GM12878 (cell line): ENCODE data around the gene TCOF1. TPM values are rescaled to one million over a fixed set of nuclear protein-coding genes. Genes with fewer than 3 reads are reported as not detected.

Experiments used
- ATAC-seq: fragments of 200-7000 bp; cut with Tn5 transposase; 3 replicates; pipeline ENCODE4 v1.9.1; 2020; ENCODE audit warnings: mild to moderate bottlenecking, moderate library complexity
- BruUV-seq: library from RNA; stranded (reverse); fragments of 400-500 nt; replicated peaks from 2 replicates; lab custom pipeline; 2021; lab: Mats Ljungman, UMichigan
- CTCF ChIA-PET: fragments of 300-600 bp; sonication (Branson Sonifier 250); formaldehyde crosslinking; extraction: SDS; loops from one replicate; lab custom pipeline; 2021; ENCODE audit warnings: inconsistent platforms; lab: Yijun Ruan, JAX
- POLR2A ChIA-PET: fragments of 350-600 bp; formaldehyde crosslinking; extraction: SDS; loops from one replicate; lab custom pipeline; 2021; ENCODE audit warnings: inconsistent platforms; lab: Charles Lee
- RAD21 ChIA-PET: fragments of 300-600 bp; sonication (Branson Sonifier 250); formaldehyde crosslinking; loops from one replicate; lab custom pipeline; 2023; ENCODE audit warnings: antibody characterized with exemption; ENCODE audit not compliant: unreplicated experiment; lab: Charles Lee
- SMC1A ChIA-PET: fragments of 300-600 bp; sonication (Branson Sonifier 250); formaldehyde crosslinking; loops from one replicate; lab custom pipeline; 2023; ENCODE audit not compliant: unreplicated experiment, uncharacterized antibody; lab: Charles Lee
- DNase-seq: peaks from one replicate; pipeline ENCODE4 v3.0.0-alpha.2; 2011; ENCODE audit warnings: low read depth, low spot score
- FAIRE-seq: peaks from 3 replicates; lab custom pipeline; 2011; peaks lifted over from hg19 to GRCh38; lab: Jason Lieb, UNC
- H2AFZ ChIP-seq: 2 replicates; pipeline ENCODE4 v1.6.0; 2011; ENCODE audit warnings: low read depth, low read length, control low read depth; ENCODE audit not compliant: control insufficient read depth
- H3K27ac ChIP-seq: 2 replicates; pipeline ENCODE4 v1.5.1; 2011; ENCODE audit warnings: control low read depth; ENCODE audit not compliant: control insufficient read depth, insufficient read depth
- H3K27me3 ChIP-seq, 2 experiments: replicated peaks in 1 of 2; 2 replicates each; pipeline versions ENCODE4 v1.6.0 to v1.6.1; 2011; ENCODE audit warnings: low read length in 1 of 2; ENCODE audit not compliant: control insufficient read depth in 2 of 2, insufficient read depth in 2 of 2
- H3K36me3 ChIP-seq, 2 experiments: 2 replicates each; pipeline ENCODE4 v1.5.1; 2011; ENCODE audit warnings: low read length in 1 of 2; ENCODE audit not compliant: control insufficient read depth in 2 of 2, insufficient read depth in 2 of 2
- H3K4me1 ChIP-seq: 2 replicates; pipeline ENCODE4 v1.6.1; 2011; ENCODE audit warnings: mild to moderate bottlenecking, low read length, moderate library complexity, mixed read lengths; ENCODE audit not compliant: control insufficient read depth, insufficient read depth
- H3K4me2 ChIP-seq: 2 replicates; pipeline ENCODE4 v1.6.0; 2011; ENCODE audit warnings: control low read depth; ENCODE audit not compliant: control insufficient read depth, insufficient read depth
- H3K4me3 ChIP-seq: fragments of 200-600 bp; sonication (generic); 2 replicates; pipeline ENCODE4 v1.5.1; 2016
- H3K79me2 ChIP-seq: 2 replicates; pipeline ENCODE4 v1.6.0; 2011; ENCODE audit warnings: low read length; ENCODE audit not compliant: control insufficient read depth, insufficient read depth
- H3K9ac ChIP-seq: 2 replicates; pipeline ENCODE4 v1.8.0; 2011; ENCODE audit warnings: low read length, control low read depth, mixed read lengths; ENCODE audit not compliant: control insufficient read depth, insufficient read depth
- H3K9me3 ChIP-seq: replicated peaks from 3 replicates; pipeline ENCODE4 v1.5.1; 2011; ENCODE audit warnings: mild to moderate bottlenecking, low read length; ENCODE audit not compliant: control insufficient read depth, insufficient read depth
- H4K20me1 ChIP-seq: 2 replicates; pipeline ENCODE4 v1.6.0; 2011; ENCODE audit not compliant: control insufficient read depth, insufficient read depth
- BACH1 ChIP-seq: fragments of 450-650 bp; IDR thresholded peaks from 2 replicates; pipeline ENCODE4 v1.6.1; 2017; ENCODE audit warnings: mild to moderate bottlenecking, borderline replicate concordance
- CBFB ChIP-seq: IDR thresholded peaks from 2 replicates; pipeline ENCODE4 v1.6.1; 2016; ENCODE audit warnings: antibody characterized with exemption, low read depth
- EED ChIP-seq: sonication (generic); IDR thresholded peaks from 2 replicates; pipeline ENCODE4 v1.6.1; 2016; ENCODE audit warnings: antibody characterized with exemption, low read depth
- FOXK2 ChIP-seq: fragments of 450-650 bp; IDR thresholded peaks from 2 replicates; pipeline ENCODE4 v1.6.1; 2017; ENCODE audit warnings: mild to moderate bottlenecking, moderate library complexity
- NBN ChIP-seq: fragments of 450-650 bp; IDR thresholded peaks from 2 replicates; pipeline ENCODE4 v1.6.1; 2016
- NR2F1 ChIP-seq: fragments of 450-650 bp; conservative IDR thresholded peaks from 2 replicates; pipeline ENCODE4 v1.6.1; 2017; ENCODE audit warnings: mild to moderate bottlenecking
- POLR2A ChIP-seq: IDR thresholded peaks from 2 replicates; pipeline ENCODE4 v1.6.1; 2011; ENCODE audit warnings: low read depth, mild to moderate bottlenecking, low read length
- POLR2AphosphoS2 ChIP-seq: IDR thresholded peaks from 2 replicates; pipeline ENCODE4 v1.6.1; 2011; ENCODE audit warnings: low read depth, mild to moderate bottlenecking, low read length, improper control_type of control experiment, moderate library complexity
- SPI1 ChIP-seq: IDR thresholded peaks from 2 replicates; pipeline ENCODE4 v1.6.1; 2011; ENCODE audit warnings: low read depth, mild to moderate bottlenecking, low read length, moderate library complexity, borderline replicate concordance; ENCODE audit not compliant: insufficient read depth
- YY1 ChIP-seq: IDR thresholded peaks from 2 replicates; pipeline ENCODE4 v1.6.1; 2011; ENCODE audit warnings: low read depth, mild to moderate bottlenecking, low read length
- WGBS: methylation state at CpG from one replicate; pipeline ENCODE4 v1.1.6; 2016; ENCODE audit warnings: low lambda C conversion rate; ENCODE audit not compliant: insufficient replicate concordance, insufficient coverage; ENCODE audit errors: missing lambda C conversion rate; 5-methylcytosine and 5-hydroxymethylcytosine counted together
- in situ Hi-C: fragments of 300-500 bp; cut with MboI; formaldehyde crosslinking; loops from 9 replicates; pipeline ENCODE4 v1.14.3; 2018; ENCODE audit warnings: mixed read lengths
- intact Hi-C: fragments of 100-400 bp; cut with micrococcal nuclease; formaldehyde crosslinking; loops from one replicate; pipeline ENCODE4 v1.14.2; 2022; ENCODE audit not compliant: unreplicated experiment
- polyA plus RNA-seq, 11 experiments: library from polyadenylated mRNA; depleted of rRNA in 4 of 11; unstranded in 6 of 11; stranded (reverse) in 5 of 11; fragments of >200 nt; fragmentation: Nextera tagmentation in 4 of 11; fragmentation: Illumina TruSeq in 1 of 11; extraction: Ambion mirVana in 4 of 11; extraction: Trizol in 1 of 11; gene quantifications; 1 replicate in 1 of 11; 2 replicates in 10 of 11; pipeline versions ENCODE4 v1.2.1 to v1.2.3, GENCODE V29; 2011 to 2016; ENCODE audit warnings: inconsistent platforms in 2 of 11, missing spikeins in 2 of 11, low read depth in 1 of 11
- total RNA-seq, 4 experiments: library from RNA; depleted of rRNA in 3 of 4; stranded (reverse); fragments of >200 nt in 3 of 4; fragmentation: Illumina TruSeq in 1 of 4; extraction: Trizol in 1 of 4; gene quantifications; 2 replicates each; pipeline versions ENCODE4 v1.2.1 to v1.2.3, GENCODE V29; 2013 to 2021
- TF ChIP-seq, protein P1 (sequence below): IDR thresholded peaks from 2 replicates; pipeline ENCODE4 v1.6.1; 2012; ENCODE audit warnings: mild to moderate bottlenecking, low read depth, low read length
- TF ChIP-seq, protein P2 (sequence below): fragments of 450-650 bp; IDR thresholded peaks from 2 replicates; pipeline ENCODE4 v1.6.1; 2018; ENCODE audit warnings: mild to moderate bottlenecking, low read depth, moderate library complexity; ENCODE audit not compliant: partially characterized antibody
- TF ChIP-seq, protein P3 (sequence below): fragments of 450-650 bp; IDR thresholded peaks from 2 replicates; pipeline ENCODE4 v1.6.1; 2017; ENCODE audit warnings: mild to moderate bottlenecking, moderate library complexity

Gene TCOF1
- total and polyA plus RNA-seq, 10 of the 15 experiments (the other 5 are each of a cell fraction or from before 2014, with no cell fraction given): 8.7 to 83.9 (median 38.9) TPM

DNA sequence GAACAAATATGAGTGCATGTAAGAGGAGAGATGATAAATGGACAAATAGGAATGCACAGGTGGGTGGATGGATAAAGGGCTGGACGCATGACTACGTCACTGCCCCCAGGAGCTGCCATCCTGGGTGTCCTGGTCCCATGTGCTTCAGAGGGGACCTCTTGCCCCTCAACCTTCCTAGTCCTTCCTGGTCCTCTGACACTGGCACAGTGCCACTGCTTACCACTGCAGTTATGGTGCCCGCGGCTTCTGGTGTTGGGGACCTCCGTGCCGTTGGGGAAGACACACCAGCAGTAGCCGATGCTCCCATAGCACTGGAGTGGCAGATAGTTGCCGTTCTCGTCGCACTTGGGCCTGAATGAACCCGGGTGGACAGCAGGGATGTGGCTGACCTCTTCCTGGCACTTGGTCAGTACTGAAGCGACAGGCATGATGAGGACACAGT is 45.4 kb downstream of the TCOF1 start (continued):
- TF ChIP-seq, protein P1, sequence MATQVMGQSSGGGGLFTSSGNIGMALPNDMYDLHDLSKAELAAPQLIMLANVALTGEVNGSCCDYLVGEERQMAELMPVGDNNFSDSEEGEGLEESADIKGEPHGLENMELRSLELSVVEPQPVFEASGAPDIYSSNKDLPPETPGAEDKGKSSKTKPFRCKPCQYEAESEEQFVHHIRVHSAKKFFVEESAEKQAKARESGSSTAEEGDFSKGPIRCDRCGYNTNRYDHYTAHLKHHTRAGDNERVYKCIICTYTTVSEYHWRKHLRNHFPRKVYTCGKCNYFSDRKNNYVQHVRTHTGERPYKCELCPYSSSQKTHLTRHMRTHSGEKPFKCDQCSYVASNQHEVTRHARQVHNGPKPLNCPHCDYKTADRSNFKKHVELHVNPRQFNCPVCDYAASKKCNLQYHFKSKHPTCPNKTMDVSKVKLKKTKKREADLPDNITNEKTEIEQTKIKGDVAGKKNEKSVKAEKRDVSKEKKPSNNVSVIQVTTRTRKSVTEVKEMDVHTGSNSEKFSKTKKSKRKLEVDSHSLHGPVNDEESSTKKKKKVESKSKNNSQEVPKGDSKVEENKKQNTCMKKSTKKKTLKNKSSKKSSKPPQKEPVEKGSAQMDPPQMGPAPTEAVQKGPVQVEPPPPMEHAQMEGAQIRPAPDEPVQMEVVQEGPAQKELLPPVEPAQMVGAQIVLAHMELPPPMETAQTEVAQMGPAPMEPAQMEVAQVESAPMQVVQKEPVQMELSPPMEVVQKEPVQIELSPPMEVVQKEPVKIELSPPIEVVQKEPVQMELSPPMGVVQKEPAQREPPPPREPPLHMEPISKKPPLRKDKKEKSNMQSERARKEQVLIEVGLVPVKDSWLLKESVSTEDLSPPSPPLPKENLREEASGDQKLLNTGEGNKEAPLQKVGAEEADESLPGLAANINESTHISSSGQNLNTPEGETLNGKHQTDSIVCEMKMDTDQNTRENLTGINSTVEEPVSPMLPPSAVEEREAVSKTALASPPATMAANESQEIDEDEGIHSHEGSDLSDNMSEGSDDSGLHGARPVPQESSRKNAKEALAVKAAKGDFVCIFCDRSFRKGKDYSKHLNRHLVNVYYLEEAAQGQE: no peak
- no peak for TF ChIP-seq EED

DNA sequence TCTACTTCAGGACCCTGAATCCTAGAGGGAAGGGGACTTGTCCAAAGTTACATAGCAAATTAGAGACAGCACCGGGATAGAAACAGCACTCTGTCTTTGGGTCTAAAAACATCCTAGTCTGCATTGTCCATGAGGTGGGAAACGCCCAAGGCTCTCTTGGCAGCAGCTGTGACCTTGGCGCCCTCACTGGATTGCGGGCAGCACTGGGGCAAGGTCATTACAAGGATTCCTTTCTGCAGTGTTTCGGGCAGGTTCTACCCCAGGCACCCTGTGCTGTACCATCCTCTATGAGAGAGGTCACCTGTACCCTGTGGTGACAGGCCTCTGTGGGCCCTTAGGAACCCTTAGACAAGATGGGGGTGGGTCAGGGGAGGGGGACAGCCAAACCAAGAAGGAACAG is 46.6 kb downstream of the TCOF1 start:
- Histone ChIP-seq H3K4me3 (no peak overlapping the region), H4K20me1 (peaks cover 60% of the 10 kb centered on the region), H3K79me2 (peaks cover 34% of the 10 kb centered on the region), H3K27me3 (no peaks in the 10 kb centered on the region), H3K9me3 (no peaks in the 10 kb centered on the region), H3K4me1 (peaks cover 14% of the 10 kb centered on the region), H3K36me3 (peaks cover 56 to 65% of the 10 kb centered on the region in 2 experiments), H3K27ac (no peak overlapping the region), H3K9ac (no peak overlapping the region), H2AFZ (no peak overlapping the region), H3K4me2 (0 out of 2 replicates have a peak overlapping the region, but pooled peaks have one; percentile 14)
- ChIA-PET POLR2A (interaction anchor here (1.1 to 1.7 kb wide), 3 partner anchors 12 to 29 kb away, joined by 4 read pairs; no protein-coding TSS in a partner anchor), CTCF (interaction anchor here (0.6 to 14.0 kb wide), 2 partner anchors 31 to 120 kb away, joined by 3 to 274 read pairs; no protein-coding TSS in a partner anchor), SMC1A (no interaction called here), RAD21 (no interaction called here)
- intact Hi-C loops: no loop called here
- DNase-seq: no peak
- no peak for FAIRE-seq
- WGBS: 29% methylated on average over 5 of the region's 5 CpGs
- BruUV-seq: no TSS peak
- ATAC-seq: no peak
- in situ Hi-C loops: no loop called here
- TF ChIP-seq, protein P2, sequence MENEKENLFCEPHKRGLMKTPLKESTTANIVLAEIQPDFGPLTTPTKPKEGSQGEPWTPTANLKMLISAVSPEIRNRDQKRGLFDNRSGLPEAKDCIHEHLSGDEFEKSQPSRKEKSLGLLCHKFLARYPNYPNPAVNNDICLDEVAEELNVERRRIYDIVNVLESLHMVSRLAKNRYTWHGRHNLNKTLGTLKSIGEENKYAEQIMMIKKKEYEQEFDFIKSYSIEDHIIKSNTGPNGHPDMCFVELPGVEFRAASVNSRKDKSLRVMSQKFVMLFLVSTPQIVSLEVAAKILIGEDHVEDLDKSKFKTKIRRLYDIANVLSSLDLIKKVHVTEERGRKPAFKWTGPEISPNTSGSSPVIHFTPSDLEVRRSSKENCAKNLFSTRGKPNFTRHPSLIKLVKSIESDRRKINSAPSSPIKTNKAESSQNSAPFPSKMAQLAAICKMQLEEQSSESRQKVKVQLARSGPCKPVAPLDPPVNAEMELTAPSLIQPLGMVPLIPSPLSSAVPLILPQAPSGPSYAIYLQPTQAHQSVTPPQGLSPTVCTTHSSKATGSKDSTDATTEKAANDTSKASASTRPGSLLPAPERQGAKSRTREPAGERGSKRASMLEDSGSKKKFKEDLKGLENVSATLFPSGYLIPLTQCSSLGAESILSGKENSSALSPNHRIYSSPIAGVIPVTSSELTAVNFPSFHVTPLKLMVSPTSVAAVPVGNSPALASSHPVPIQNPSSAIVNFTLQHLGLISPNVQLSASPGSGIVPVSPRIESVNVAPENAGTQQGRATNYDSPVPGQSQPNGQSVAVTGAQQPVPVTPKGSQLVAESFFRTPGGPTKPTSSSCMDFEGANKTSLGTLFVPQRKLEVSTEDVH: no peak
- TF ChIP-seq POLR2AphosphoS2 (0 out of 2 replicates have a peak, but pooled peaks have one; percentile 13), BACH1 (no peak), FOXK2 (no peak), NR2F1 (0 out of 2 replicates have a peak, but pooled peaks have one; percentile 9), CBFB (no peak), YY1 (no peak), SPI1 (no peak), NBN (no peak), POLR2A (peak; percentile 70)
- TF ChIP-seq, protein P3, sequence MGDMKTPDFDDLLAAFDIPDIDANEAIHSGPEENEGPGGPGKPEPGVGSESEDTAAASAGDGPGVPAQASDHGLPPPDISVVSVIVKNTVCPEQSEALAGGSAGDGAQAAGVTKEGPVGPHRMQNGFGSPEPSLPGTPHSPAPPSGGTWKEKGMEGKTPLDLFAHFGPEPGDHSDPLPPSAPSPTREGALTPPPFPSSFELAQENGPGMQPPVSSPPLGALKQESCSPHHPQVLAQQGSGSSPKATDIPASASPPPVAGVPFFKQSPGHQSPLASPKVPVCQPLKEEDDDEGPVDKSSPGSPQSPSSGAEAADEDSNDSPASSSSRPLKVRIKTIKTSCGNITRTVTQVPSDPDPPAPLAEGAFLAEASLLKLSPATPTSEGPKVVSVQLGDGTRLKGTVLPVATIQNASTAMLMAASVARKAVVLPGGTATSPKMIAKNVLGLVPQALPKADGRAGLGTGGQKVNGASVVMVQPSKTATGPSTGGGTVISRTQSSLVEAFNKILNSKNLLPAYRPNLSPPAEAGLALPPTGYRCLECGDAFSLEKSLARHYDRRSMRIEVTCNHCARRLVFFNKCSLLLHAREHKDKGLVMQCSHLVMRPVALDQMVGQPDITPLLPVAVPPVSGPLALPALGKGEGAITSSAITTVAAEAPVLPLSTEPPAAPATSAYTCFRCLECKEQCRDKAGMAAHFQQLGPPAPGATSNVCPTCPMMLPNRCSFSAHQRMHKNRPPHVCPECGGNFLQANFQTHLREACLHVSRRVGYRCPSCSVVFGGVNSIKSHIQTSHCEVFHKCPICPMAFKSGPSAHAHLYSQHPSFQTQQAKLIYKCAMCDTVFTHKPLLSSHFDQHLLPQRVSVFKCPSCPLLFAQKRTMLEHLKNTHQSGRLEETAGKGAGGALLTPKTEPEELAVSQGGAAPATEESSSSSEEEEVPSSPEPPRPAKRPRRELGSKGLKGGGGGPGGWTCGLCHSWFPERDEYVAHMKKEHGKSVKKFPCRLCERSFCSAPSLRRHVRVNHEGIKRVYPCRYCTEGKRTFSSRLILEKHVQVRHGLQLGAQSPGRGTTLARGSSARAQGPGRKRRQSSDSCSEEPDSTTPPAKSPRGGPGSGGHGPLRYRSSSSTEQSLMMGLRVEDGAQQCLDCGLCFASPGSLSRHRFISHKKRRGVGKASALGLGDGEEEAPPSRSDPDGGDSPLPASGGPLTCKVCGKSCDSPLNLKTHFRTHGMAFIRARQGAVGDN: no peak
